HL-60 (cell line): ENCODE measurements around the gene ALPK3.

Source experiments
- DNase-seq, 2 experiments: peaks; one replicate each; pipeline ENCODE4 v3.0.0-alpha.2; 2010 to 2020; ENCODE audit warnings: low read depth in 1 of 2, low spot score in 1 of 2
- H3K27ac ChIP-seq: fragments of 250-450 bp; sonication (Bioruptor Pico); replicated peaks from 2 replicates; pipeline ENCODE4 v1.5.1; 2020; ENCODE audit warnings: mild to moderate bottlenecking, moderate library complexity
- H3K27me3 ChIP-seq: fragments of 250-450 bp; sonication (Bioruptor Pico); 2 replicates; pipeline ENCODE4 v1.5.1; 2021; ENCODE audit warnings: mild to moderate bottlenecking, moderate library complexity; ENCODE audit not compliant: insufficient read depth, poor library complexity, severe bottlenecking
- H3K4me3 ChIP-seq: replicated peaks from 2 replicates; pipeline ENCODE4 v1.5.1; 2011; ENCODE audit warnings: mild to moderate bottlenecking, control low read depth, low read length; ENCODE audit not compliant: insufficient read depth
- GABPA ChIP-seq: IDR thresholded peaks from 2 replicates; pipeline ENCODE4 v1.6.1; 2012; ENCODE audit warnings: low read depth
- POLR2AphosphoS5 ChIP-seq: IDR thresholded peaks from 2 replicates; pipeline ENCODE4 v1.6.1; 2012; ENCODE audit warnings: low read depth
- REST ChIP-seq: IDR thresholded peaks from 2 replicates; pipeline ENCODE4 v1.6.1; 2012; ENCODE audit warnings: low read depth; ENCODE audit not compliant: insufficient replicate concordance
- SPI1 ChIP-seq: IDR thresholded peaks from 2 replicates; pipeline ENCODE4 v1.6.1; 2012; ENCODE audit warnings: low read depth, mild to moderate bottlenecking, borderline replicate concordance
- TF ChIP-seq, protein P1 (sequence below): IDR thresholded peaks from one replicate; pipeline ENCODE4 v1.5.1; 2011; ENCODE audit warnings: low read length, control low read depth, inconsistent platforms; ENCODE audit not compliant: insufficient read depth

Gene ALPK3

GRCh38 chr15:84859144-84859543 is 42.0 kb downstream of the ALPK3 start:
- no peak for TF ChIP-seq GABPA
- TF ChIP-seq REST: no peak
- no peak for TF ChIP-seq SPI1
- no peak for TF ChIP-seq POLR2AphosphoS5
- TF ChIP-seq, protein P1, sequence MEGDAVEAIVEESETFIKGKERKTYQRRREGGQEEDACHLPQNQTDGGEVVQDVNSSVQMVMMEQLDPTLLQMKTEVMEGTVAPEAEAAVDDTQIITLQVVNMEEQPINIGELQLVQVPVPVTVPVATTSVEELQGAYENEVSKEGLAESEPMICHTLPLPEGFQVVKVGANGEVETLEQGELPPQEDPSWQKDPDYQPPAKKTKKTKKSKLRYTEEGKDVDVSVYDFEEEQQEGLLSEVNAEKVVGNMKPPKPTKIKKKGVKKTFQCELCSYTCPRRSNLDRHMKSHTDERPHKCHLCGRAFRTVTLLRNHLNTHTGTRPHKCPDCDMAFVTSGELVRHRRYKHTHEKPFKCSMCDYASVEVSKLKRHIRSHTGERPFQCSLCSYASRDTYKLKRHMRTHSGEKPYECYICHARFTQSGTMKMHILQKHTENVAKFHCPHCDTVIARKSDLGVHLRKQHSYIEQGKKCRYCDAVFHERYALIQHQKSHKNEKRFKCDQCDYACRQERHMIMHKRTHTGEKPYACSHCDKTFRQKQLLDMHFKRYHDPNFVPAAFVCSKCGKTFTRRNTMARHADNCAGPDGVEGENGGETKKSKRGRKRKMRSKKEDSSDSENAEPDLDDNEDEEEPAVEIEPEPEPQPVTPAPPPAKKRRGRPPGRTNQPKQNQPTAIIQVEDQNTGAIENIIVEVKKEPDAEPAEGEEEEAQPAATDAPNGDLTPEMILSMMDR: no peak
- no peak for DNase-seq
- Histone ChIP-seq H3K27ac (no peak overlapping the region), H3K4me3 (no peak overlapping the region), H3K27me3 (no peaks in the 10 kb centered on the region)

GRCh38 chr15:84859651-84860050 is 42.5 kb downstream of the ALPK3 start:
- Histone ChIP-seq H3K27me3 (no peaks in the 10 kb centered on the region), H3K27ac (no peak overlapping the region), H3K4me3 (no peak overlapping the region)
- no peak for DNase-seq
- TF ChIP-seq GABPA (no peak), SPI1 (no peak), REST (no peak), POLR2AphosphoS5 (no peak)
- TF ChIP-seq, protein P1: no peak

GRCh38 chr15:84861781-84862180 is 44.6 kb downstream of the ALPK3 start:
- no peaks in the 10 kb centered on the region for H3K27me3 ChIP-seq
- no peak overlapping the region for H3K4me3 ChIP-seq
- no peak for DNase-seq
- no peak for TF ChIP-seq REST
- no peak for TF ChIP-seq GABPA
- TF ChIP-seq SPI1: no peak
- no peak for TF ChIP-seq POLR2AphosphoS5
- TF ChIP-seq, protein P1: no peak
- no peak overlapping the region for H3K27ac ChIP-seq
